ENCODE results near the gene TNFRSF18. TPM values are rescaled to one million over a fixed set of nuclear protein-coding genes. Genes with fewer than 3 reads are reported as not detected.

Gene TNFRSF18
- total and polyA plus RNA-seq, 2 experiments from 2014 or later: 1.1 to 1.5 TPM

DNA sequence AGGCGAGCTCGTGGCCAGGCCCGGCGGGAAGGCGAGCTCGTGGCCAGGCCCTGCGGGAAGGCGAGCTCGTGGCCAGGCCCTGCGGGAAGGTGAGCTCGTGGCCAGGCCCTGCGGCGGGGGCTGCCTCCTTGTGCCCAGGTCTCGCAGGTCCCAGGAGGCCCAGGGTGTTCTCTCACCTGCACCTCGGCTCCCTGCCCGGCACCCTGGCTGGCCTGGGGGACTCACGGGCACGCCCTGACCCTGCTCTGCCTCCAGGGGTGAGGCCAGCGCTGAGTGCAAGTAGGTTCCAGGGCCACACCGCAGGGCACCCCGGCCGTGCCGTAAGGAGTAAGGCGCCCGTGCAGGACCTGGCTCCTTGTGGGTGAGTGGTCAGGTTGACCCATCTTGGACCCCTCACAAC is 21.0 kb upstream of the TNFRSF18 start:
- Histone ChIP-seq H4K20me1 (replicated peaks; ENCODE audit: insufficient read depth) (peaks cover 5% of the 10 kb centered on the region; the same call in 1 of the 2 replicates), H3K4me2 (no peak overlapping the region), H3K27me3 (ENCODE audit: insufficient read depth) (no peaks in the 10 kb centered on the region), H3K27ac (ENCODE audit: low read depth) (no peak overlapping the region), H2AFZ (no peak overlapping the region), H3F3A (replicated peaks; ENCODE audit: low read depth) (0 out of 2 replicates have a peak, but pooled peaks cover 4% of the 10 kb centered on the region), H3K4me1 (ENCODE audit: insufficient read depth) (peaks cover 6% of the 10 kb centered on the region), H3K36me3 (ENCODE audit: insufficient read depth) (peaks cover 3% of the 10 kb centered on the region; the same call in 1 of the 2 replicates), H3K79me2 (replicated peaks; ENCODE audit: insufficient read depth) (peaks cover 30% of the 10 kb centered on the region), H3K9me2 (ENCODE audit: insufficient read depth) (no peaks in the 10 kb centered on the region), H3K4me3 (no peak overlapping the region)
- peaks cover 7% of the 10 kb centered on the region for H3K4me1 Mint-ChIP-seq
- no peak overlapping the region for H3K4me3 Mint-ChIP-seq
- H3K27me3 Mint-ChIP-seq (ENCODE audit: insufficient read depth, low read depth, poor library complexity): peaks cover 9% of the 10 kb centered on the region
- DNase-seq (ENCODE audit: low spot score) (no peak), ATAC-seq (no peak)
- H3K27ac Mint-ChIP-seq: no peak overlapping the region
- peaks cover 28% of the 10 kb centered on the region for H3K36me3 Mint-ChIP-seq (ENCODE audit: low read depth)
- H3K9me3 Mint-ChIP-seq: no peaks in the 10 kb centered on the region; the same call in 2 of the 3 replicates
- TF ChIP-seq JUNB (IDR thresholded peaks at IDR 0.05; ENCODE audit: unreplicated experiment): no peak

DNA sequence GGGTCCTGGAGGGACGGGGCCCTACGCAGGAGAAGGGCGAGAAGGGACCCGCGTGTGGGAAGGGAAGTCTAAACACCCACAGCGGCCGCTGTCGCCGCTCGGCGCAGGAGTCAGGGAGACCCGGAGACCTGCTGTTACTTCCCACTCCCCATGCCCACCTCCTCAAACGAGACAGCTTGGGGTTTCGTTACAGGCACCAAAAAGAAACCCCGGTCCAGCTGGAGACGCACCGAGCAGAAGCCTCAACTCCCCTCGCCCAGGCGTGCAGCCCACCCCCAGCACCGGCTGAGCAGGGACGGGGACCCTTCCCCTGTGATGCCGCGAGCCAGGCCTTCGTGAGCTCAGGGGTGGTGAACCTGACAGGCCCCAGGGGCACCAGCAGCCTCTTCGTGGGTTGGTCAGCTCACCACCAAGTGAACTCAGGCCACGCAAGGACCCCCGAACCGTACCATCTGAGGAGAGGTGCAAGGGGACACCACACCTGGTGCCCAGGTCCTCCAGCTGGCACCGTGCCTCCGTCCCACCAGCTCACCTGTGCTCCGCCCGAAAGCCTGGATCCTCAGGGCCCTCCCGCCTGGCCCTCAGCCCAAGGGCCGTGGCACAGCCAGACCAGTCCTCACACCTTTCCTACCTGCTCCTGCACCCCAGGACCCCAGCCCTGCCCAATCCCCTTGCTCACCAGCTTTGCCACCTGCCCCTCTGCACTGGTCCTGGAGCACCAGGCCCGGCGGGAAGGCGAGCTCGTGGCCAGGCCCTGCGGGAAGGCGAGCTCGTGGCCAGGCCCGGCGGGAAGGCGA is 20.4 kb upstream of the TNFRSF18 start:
- DNase-seq (ENCODE audit: low spot score) (no peak), ATAC-seq (no peak)
- Histone ChIP-seq H3K36me3 (ENCODE audit: insufficient read depth) (peaks cover 3% of the 10 kb centered on the region; the same call in 1 of the 2 replicates), H3K27ac (ENCODE audit: low read depth) (no peak overlapping the region), H3K27me3 (ENCODE audit: insufficient read depth) (no peaks in the 10 kb centered on the region), H3K79me2 (replicated peaks; ENCODE audit: insufficient read depth) (peaks cover 30% of the 10 kb centered on the region), H4K20me1 (replicated peaks; ENCODE audit: insufficient read depth) (peaks cover 5% of the 10 kb centered on the region; the same call in 1 of the 2 replicates), H3K4me2 (no peak overlapping the region), H3F3A (replicated peaks; ENCODE audit: low read depth) (0 out of 2 replicates have a peak, but pooled peaks cover 4% of the 10 kb centered on the region), H3K4me3 (no peak overlapping the region), H2AFZ (no peak overlapping the region), H3K4me1 (ENCODE audit: insufficient read depth) (peaks cover 6% of the 10 kb centered on the region), H3K9me2 (ENCODE audit: insufficient read depth) (no peaks in the 10 kb centered on the region)
- Mint-ChIP-seq H3K9me3 (no peaks in the 10 kb centered on the region; the same call in 2 of the 3 replicates), H3K27me3 (ENCODE audit: insufficient read depth, low read depth, poor library complexity) (peaks cover 9% of the 10 kb centered on the region), H3K4me1 (peaks cover 7% of the 10 kb centered on the region), H3K36me3 (ENCODE audit: low read depth) (peaks cover 30% of the 10 kb centered on the region), H3K4me3 (no peak overlapping the region), H3K27ac (no peak overlapping the region)
- TF ChIP-seq, protein P1, sequence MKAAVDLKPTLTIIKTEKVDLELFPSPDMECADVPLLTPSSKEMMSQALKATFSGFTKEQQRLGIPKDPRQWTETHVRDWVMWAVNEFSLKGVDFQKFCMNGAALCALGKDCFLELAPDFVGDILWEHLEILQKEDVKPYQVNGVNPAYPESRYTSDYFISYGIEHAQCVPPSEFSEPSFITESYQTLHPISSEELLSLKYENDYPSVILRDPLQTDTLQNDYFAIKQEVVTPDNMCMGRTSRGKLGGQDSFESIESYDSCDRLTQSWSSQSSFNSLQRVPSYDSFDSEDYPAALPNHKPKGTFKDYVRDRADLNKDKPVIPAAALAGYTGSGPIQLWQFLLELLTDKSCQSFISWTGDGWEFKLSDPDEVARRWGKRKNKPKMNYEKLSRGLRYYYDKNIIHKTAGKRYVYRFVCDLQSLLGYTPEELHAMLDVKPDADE (IDR thresholded peaks at IDR 0.05): no peak
- no peak for TF ChIP-seq ZNF114 (CRISPR knock-in tag; IDR thresholded peaks at IDR 0.05)
- no peak for TF ChIP-seq JUNB (IDR thresholded peaks at IDR 0.05; ENCODE audit: unreplicated experiment)

DNA sequence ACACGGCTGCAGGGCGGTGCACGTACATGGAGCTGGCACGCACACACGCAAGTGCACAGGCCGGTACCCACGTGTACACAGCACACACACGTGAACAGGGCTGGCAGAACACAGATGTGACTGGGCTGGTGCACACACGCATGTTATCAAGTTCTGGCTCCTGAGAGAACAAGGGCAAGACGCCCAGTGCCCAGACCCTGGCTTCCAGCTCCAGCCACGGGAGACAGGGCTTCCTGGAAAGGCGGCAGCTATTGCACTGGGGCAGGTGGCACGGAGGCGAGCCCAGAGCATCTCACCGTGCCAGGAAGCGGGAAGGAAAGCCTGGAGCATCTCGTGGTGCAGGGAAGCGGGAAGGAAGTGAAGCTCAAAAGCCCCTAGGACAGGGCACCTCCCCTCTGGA is 19.5 kb upstream of the TNFRSF18 start:
- no peak overlapping the region for H3K27ac ChIP-seq (ENCODE audit: low read depth)
- H3K4me2 ChIP-seq: no peak overlapping the region
- peaks cover 3% of the 10 kb centered on the region for H3K4me1 ChIP-seq (ENCODE audit: insufficient read depth)
- no peak overlapping the region for H3K4me3 ChIP-seq
- Mint-ChIP-seq H3K36me3 (ENCODE audit: low read depth) (peaks cover 33% of the 10 kb centered on the region), H3K4me3 (no peak overlapping the region), H3K9me3 (no peaks in the 10 kb centered on the region; the same call in 2 of the 3 replicates), H3K27ac (0 out of 2 replicates have a peak overlapping the region, but pooled peaks have one; percentile 4), H3K27me3 (ENCODE audit: insufficient read depth, low read depth, poor library complexity) (peaks cover 9% of the 10 kb centered on the region), H3K4me1 (peaks cover 4% of the 10 kb centered on the region)
- DNase-seq (ENCODE audit: low spot score) (no peak), ATAC-seq (no peak)
- H4K20me1 ChIP-seq (replicated peaks; ENCODE audit: insufficient read depth): peaks cover 5% of the 10 kb centered on the region; the same call in 1 of the 2 replicates
- peaks cover 27% of the 10 kb centered on the region for H3K79me2 ChIP-seq (replicated peaks; ENCODE audit: insufficient read depth)
- no peak overlapping the region for H2AFZ ChIP-seq
- peaks cover 3% of the 10 kb centered on the region; the same call in 1 of the 2 replicates for H3K36me3 ChIP-seq (ENCODE audit: insufficient read depth)
- H3K27me3 ChIP-seq (ENCODE audit: insufficient read depth): no peaks in the 10 kb centered on the region
- H3F3A ChIP-seq (replicated peaks; ENCODE audit: low read depth): 0 out of 2 replicates have a peak, but pooled peaks cover 4% of the 10 kb centered on the region
- H3K9me2 ChIP-seq (ENCODE audit: insufficient read depth): no peaks in the 10 kb centered on the region
- TF ChIP-seq JUNB (IDR thresholded peaks at IDR 0.05; ENCODE audit: unreplicated experiment) (no peak), ZNF331 (CRISPR knock-in tag; IDR thresholded peaks at IDR 0.05; ENCODE audit: low read depth) (no peak), ZNF114 (CRISPR knock-in tag; IDR thresholded peaks at IDR 0.05) (no peak), EZH2 (IDR thresholded peaks at IDR 0.05; ENCODE audit: low read depth, unreplicated experiment) (no peak), NANOG (IDR thresholded peaks at IDR 0.05; ENCODE audit: borderline replicate concordance) (no peak), CREB1 (CRISPR knock-in tag; IDR thresholded peaks at IDR 0.05; ENCODE audit: low read depth) (no peak), EZH2phosphoT487 (IDR thresholded peaks at IDR 0.05; ENCODE audit: unreplicated experiment) (no peak), POLR2AphosphoS5 (IDR thresholded peaks at IDR 0.05; ENCODE audit: low read depth) (no peak), STAT1 (IDR thresholded peaks at IDR 0.05; ENCODE audit: unreplicated experiment) (no peak)
- TF ChIP-seq, protein P2, sequence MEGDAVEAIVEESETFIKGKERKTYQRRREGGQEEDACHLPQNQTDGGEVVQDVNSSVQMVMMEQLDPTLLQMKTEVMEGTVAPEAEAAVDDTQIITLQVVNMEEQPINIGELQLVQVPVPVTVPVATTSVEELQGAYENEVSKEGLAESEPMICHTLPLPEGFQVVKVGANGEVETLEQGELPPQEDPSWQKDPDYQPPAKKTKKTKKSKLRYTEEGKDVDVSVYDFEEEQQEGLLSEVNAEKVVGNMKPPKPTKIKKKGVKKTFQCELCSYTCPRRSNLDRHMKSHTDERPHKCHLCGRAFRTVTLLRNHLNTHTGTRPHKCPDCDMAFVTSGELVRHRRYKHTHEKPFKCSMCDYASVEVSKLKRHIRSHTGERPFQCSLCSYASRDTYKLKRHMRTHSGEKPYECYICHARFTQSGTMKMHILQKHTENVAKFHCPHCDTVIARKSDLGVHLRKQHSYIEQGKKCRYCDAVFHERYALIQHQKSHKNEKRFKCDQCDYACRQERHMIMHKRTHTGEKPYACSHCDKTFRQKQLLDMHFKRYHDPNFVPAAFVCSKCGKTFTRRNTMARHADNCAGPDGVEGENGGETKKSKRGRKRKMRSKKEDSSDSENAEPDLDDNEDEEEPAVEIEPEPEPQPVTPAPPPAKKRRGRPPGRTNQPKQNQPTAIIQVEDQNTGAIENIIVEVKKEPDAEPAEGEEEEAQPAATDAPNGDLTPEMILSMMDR (conservative IDR thresholded peaks at IDR 0.05; ENCODE audit: low read depth in 2 of 2): no peak
